Right lobe of liver (tissue), 6 donors: ENCODE measurements around the gene NOS1. TPM values are rescaled to one million over a fixed set of nuclear protein-coding genes. Genes with fewer than 3 reads are reported as not detected.

Experiments
- ATAC-seq, 4 donors: fragments of 200-7000 bp; cut with Tn5 transposase; one replicate each; pipeline ENCODE4 v1.9.1; 2020; ENCODE audit warnings: mild to moderate bottlenecking in 4 of 4, moderate library complexity in 4 of 4
- DNase-seq, 3 donors: peaks; one replicate each; pipeline ENCODE4 v3.0.0-alpha.2; 2020
- H3K27ac ChIP-seq, 3 donors: fragments of 200-600 bp; one replicate each; pipeline ENCODE4 v1.8.0; 2022
- H3K27me3 ChIP-seq, 2 donors: fragments of 200-600 bp; one replicate each; pipeline ENCODE4 v1.8.0; 2022
- H3K36me3 ChIP-seq, 4 donors: fragments of 200-600 bp; sonication (generic) in 1 of 4; one replicate each; pipeline versions ENCODE4 v1.5.1 to v1.8.0; 2017 to 2022; ENCODE audit warnings: control low read depth in 1 of 4
- H3K4me1 ChIP-seq, 4 donors: fragments of 200-600 bp; sonication (generic) in 1 of 4; one replicate each; pipeline versions ENCODE4 v1.5.1 to v1.8.0; 2017 to 2022; ENCODE audit warnings: control low read depth in 1 of 4
- H3K4me3 ChIP-seq, 3 donors: fragments of 200-600 bp; one replicate each; pipeline ENCODE4 v1.8.0; 2022
- H3K9me3 ChIP-seq, 4 donors: fragments of 200-600 bp; sonication (generic) in 1 of 4; one replicate each; pipeline versions ENCODE4 v1.5.1 to v1.8.0; 2017 to 2022; ENCODE audit warnings: control low read depth in 1 of 4
- CTCF ChIP-seq, 4 donors: fragments of 200-600 bp in 3 of 4; fragments of 450-650 bp in 1 of 4; IDR thresholded peaks; one replicate each; pipeline versions ENCODE4 v1.5.1 to v1.8.0; 2016 to 2022; ENCODE audit warnings: antibody characterized with exemption in 4 of 4, mild to moderate bottlenecking in 2 of 4
- POLR2A ChIP-seq: fragments of 450-650 bp; IDR thresholded peaks from one replicate; pipeline ENCODE4 v1.6.1; 2017; ENCODE audit warnings: antibody characterized with exemption, mild to moderate bottlenecking
- WGBS: methylation state at CpG from one replicate; pipeline ENCODE4 v1.1.6; 2018; ENCODE audit warnings: low coverage, low lambda C conversion rate; ENCODE audit not compliant: insufficient coverage; ENCODE audit errors: missing lambda C conversion rate; 5-methylcytosine and 5-hydroxymethylcytosine counted together
- intact Hi-C, 2 donors: fragments of 100-400 bp; cut with DNase I; formaldehyde crosslinking; loops; one replicate each; pipeline versions ENCODE4 v1.11.2 to v1.14.1; 2022
- total RNA-seq, 6 experiments: library from RNA; depleted of rRNA in 2 of 6; stranded (reverse); fragments of >200 nt in 2 of 6; fragmentation: NEBNext Ultra II Directional in 3 of 6; extraction: Animal tissue kit (Norgen Biotek cat#: 25700) in 3 of 6; gene quantifications; one replicate each; pipeline versions ENCODE4 v1.1.0 to v1.2.4, GENCODE V29; 2016 to 2023
- donor health status: DM: no; HTN: yes; CAD: no.
- donor health status: DM: no; HTN: no; CAD: no.
- donor health status: DM: no; HTN: no; CAD: no.
- donor health status: DM: no; HTN: yes; CAD: no.
- donor health status: DM: no; HTN: yes; CAD: no.

NOS1 gene
- total RNA-seq, 6 experiments from 2014 or later: under 0.01 to 0.12 (median 0.05) TPM

GRCh38 chr12:117298648-117299225, 62.7 kb downstream of the NOS1 start:
- Histone ChIP-seq H3K4me3 (no peak overlapping the region), H3K27me3 (no peaks in the 10 kb centered on the region), H3K4me1 (no peaks in the 10 kb centered on the region), H3K36me3 (no peaks in the 10 kb centered on the region), H3K9me3 (no peaks in the 10 kb centered on the region), H3K27ac (no peak overlapping the region)
- no peak for ATAC-seq
- DNase-seq: no peak
- intact Hi-C loops: no loop called here
- WGBS: 67% methylated on average over 5 of the region's 11 CpGs
- TF ChIP-seq CTCF (IDR thresholded peaks at IDR 0.05): no peak
- no peak for TF ChIP-seq POLR2A

GRCh38 chr12:117298191-117298590, 63.2 kb downstream of the NOS1 start:
- DNase-seq (no peak), ATAC-seq (no peak)
- Histone ChIP-seq H3K4me1 (no peaks in the 10 kb centered on the region), H3K36me3 (no peaks in the 10 kb centered on the region), H3K9me3 (no peaks in the 10 kb centered on the region), H3K4me3 (no peak overlapping the region), H3K27me3 (no peaks in the 10 kb centered on the region), H3K27ac (no peak overlapping the region)
- 81% methylated on average over 6 of the region's 7 CpGs for WGBS
- intact Hi-C loops: no loop called here
- TF ChIP-seq POLR2A (no peak), CTCF (IDR thresholded peaks at IDR 0.05) (no peak)

GRCh38 chr12:117294189-117294603, 67.2 kb downstream of the NOS1 start:
- DNase-seq (no peak), ATAC-seq (no peak)
- no peaks in the 10 kb centered on the region for H3K36me3 ChIP-seq
- intact Hi-C loops: no loop called here
- 7% methylated on average over 6 of the region's 14 CpGs for WGBS
- TF ChIP-seq POLR2A (no peak), CTCF (IDR thresholded peaks at IDR 0.05) (no peak)
- H3K27me3 ChIP-seq: no peaks in the 10 kb centered on the region
- H3K9me3 ChIP-seq: no peaks in the 10 kb centered on the region
- no peak overlapping the region for H3K27ac ChIP-seq
- no peaks in the 10 kb centered on the region for H3K4me1 ChIP-seq
- no peak overlapping the region for H3K4me3 ChIP-seq

GRCh38 chr12:117293510-117293909, 67.9 kb downstream of the NOS1 start:
- WGBS: 50% methylated on average over 1 of the region's 1 CpG
- no peak for ATAC-seq
- intact Hi-C loops: no loop called here
- Histone ChIP-seq H3K27me3 (no peaks in the 10 kb centered on the region), H3K36me3 (no peaks in the 10 kb centered on the region), H3K27ac (no peak overlapping the region), H3K4me3 (no peak overlapping the region), H3K9me3 (no peaks in the 10 kb centered on the region), H3K4me1 (no peaks in the 10 kb centered on the region)
- TF ChIP-seq POLR2A (no peak), CTCF (IDR thresholded peaks at IDR 0.05) (no peak)
- DNase-seq: no peak

GRCh38 chr12:117292688-117293087, 68.7 kb downstream of the NOS1 start:
- no peaks in the 10 kb centered on the region for H3K9me3 ChIP-seq
- no peaks in the 10 kb centered on the region for H3K36me3 ChIP-seq
- no peak overlapping the region for H3K4me3 ChIP-seq
- no peak for TF ChIP-seq CTCF (IDR thresholded peaks at IDR 0.05)
- DNase-seq (no peak), ATAC-seq (no peak)
- no peaks in the 10 kb centered on the region for H3K4me1 ChIP-seq
- intact Hi-C loops: no loop called here
- no peak overlapping the region for H3K27ac ChIP-seq
- WGBS: 64% methylated on average over 3 of the region's 3 CpGs
- H3K27me3 ChIP-seq: no peaks in the 10 kb centered on the region
